ENCODE measurements around the gene CATSPER1.
"Not testable (repeated sequence)": the region's sequence is repeated elsewhere in the genome, so short reads cannot be mapped to it uniquely, and the experiment has no call there.

CATSPER1 gene

GRCh38 chr11:66042996-66043906 lies 17.0 kb upstream of the CATSPER1 start:
- H3K4me1 Mint-ChIP-seq = peaks cover 17% of the 10 kb centered on the region
- no peaks in the 10 kb centered on the region for H3K9me3 Mint-ChIP-seq
- peaks cover 1% of the 10 kb centered on the region for H3K27me3 Mint-ChIP-seq
- no peak overlapping the region for H3K27ac Mint-ChIP-seq
- no peak overlapping the region for H3K4me3 Mint-ChIP-seq
- H3K36me3 Mint-ChIP-seq = no peaks in the 10 kb centered on the region
- ATAC-seq = no peak

GRCh38 chr11:66042227-66042995 lies 16.1 kb upstream of the CATSPER1 start:
- no peaks in the 10 kb centered on the region for H3K27me3 Mint-ChIP-seq

DNA sequence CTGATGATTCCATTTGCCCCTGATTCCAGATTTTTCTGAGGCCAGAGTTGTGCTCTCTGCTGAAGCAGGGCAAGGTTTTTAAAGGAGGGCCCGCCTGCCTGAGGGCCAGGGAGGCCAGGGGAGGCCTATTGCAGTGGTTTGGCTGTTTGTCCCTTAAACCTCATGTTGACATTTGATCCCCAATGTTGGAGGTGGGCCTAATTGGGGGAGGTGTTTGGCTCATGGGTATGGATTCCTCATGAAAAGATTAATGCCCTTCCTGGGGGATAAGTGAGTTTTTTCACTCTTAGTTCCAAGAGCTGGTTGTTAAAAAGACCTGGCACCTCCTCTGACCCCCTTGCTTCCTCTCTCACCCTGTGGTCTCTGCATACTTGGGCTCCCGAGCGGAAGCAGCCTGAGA lies 13.5 kb upstream of the CATSPER1 start:
- Mint-ChIP-seq H3K4me3 (no peak overlapping the region), H3K27me3 (no peaks in the 10 kb centered on the region), H3K4me1 (peaks cover 4% of the 10 kb centered on the region), H3K9me3 (no peaks in the 10 kb centered on the region), H3K36me3 (no peaks in the 10 kb centered on the region), H3K27ac (no peak overlapping the region)
- ATAC-seq = no peak

More at GRCh38 chr11:66042227-66042995, 16.1 kb upstream of the CATSPER1 start:
- Mint-ChIP-seq H3K4me1 (peaks cover 17% of the 10 kb centered on the region), H3K27ac (no peak overlapping the region), H3K9me3 (no peaks in the 10 kb centered on the region), H3K4me3 (no peak overlapping the region), H3K36me3 (no peaks in the 10 kb centered on the region)
- ATAC-seq = no peak

- no peaks in the 10 kb centered on the region for H3K4me1 Mint-ChIP-seq
- no peaks in the 10 kb centered on the region for H3K36me3 Mint-ChIP-seq
- no peak for ATAC-seq
- no peaks in the 10 kb centered on the region for H3K9me3 Mint-ChIP-seq
- no peaks in the 10 kb centered on the region for H3K27me3 Mint-ChIP-seq
- H3K4me3 Mint-ChIP-seq = no peak overlapping the region
- H3K27ac Mint-ChIP-seq = no peak overlapping the region
Measured at GRCh38 chr11:66037327-66037726, 11.0 kb upstream of the CATSPER1 start.

DNA sequence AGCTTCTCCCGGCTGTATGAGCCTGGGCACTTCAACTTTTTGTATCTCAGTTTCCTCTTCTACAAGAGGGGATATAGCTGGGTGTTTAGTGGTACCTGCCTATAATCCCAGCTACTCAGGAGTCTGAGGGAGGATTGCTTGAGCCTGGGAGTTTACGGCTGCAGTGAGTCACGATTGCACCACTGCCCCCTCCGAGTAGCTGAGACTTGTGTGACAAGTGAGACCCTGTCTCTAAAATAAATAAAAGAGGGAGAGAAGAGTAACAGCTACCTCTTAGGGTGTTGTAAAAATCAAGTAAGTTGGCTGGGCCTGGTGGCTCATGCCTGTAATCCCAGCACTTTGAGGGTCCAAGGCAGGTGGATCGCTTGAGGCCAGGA lies 10.0 kb upstream of the CATSPER1 start:
- no peak overlapping the region for H3K27ac Mint-ChIP-seq
- no peaks in the 10 kb centered on the region for H3K4me1 Mint-ChIP-seq
- no peaks in the 10 kb centered on the region for H3K27me3 Mint-ChIP-seq
- ATAC-seq = no peak
- no peaks in the 10 kb centered on the region for H3K9me3 Mint-ChIP-seq
- no peaks in the 10 kb centered on the region for H3K36me3 Mint-ChIP-seq
- no peak overlapping the region for H3K4me3 Mint-ChIP-seq

- no peaks in the 10 kb centered on the region for H3K9me3 Mint-ChIP-seq
- no peaks in the 10 kb centered on the region for H3K27me3 Mint-ChIP-seq
- no peak for ATAC-seq
- H3K4me3 Mint-ChIP-seq = no peak overlapping the region
- H3K27ac Mint-ChIP-seq = no peak overlapping the region
- H3K4me1 Mint-ChIP-seq = no peaks in the 10 kb centered on the region
- no peaks in the 10 kb centered on the region for H3K36me3 Mint-ChIP-seq
Measured at GRCh38 chr11:66035653-66036333, 9.5 kb upstream of the CATSPER1 start.

GRCh38 chr11:66032957-66033735 lies 6.9 kb upstream of the CATSPER1 start:
- no peaks in the 10 kb centered on the region for H3K27me3 Mint-ChIP-seq
- no peak for ATAC-seq
- no peak overlapping the region for H3K4me3 Mint-ChIP-seq
- H3K9me3 Mint-ChIP-seq = no peaks in the 10 kb centered on the region
- H3K36me3 Mint-ChIP-seq = no peaks in the 10 kb centered on the region
- H3K27ac Mint-ChIP-seq = no peak overlapping the region
- no peaks in the 10 kb centered on the region for H3K4me1 Mint-ChIP-seq

DNA sequence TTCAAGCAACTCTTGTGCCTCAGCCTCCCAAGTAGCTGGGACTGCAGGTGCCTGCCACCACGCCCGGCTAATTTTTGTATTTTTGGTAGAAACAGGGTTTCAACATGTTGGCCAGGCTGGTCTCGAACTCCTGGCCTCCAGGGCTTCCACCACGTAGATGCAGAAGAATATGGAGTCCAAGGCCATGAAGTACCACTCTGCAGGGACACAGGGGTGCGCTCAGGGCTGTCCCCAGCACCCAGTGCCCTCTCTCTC lies 3.2 kb downstream of the CATSPER1 start:
- H3K27me3 Mint-ChIP-seq = peaks cover 20% of the 10 kb centered on the region

GRCh38 chr11:66022401-66023185 lies 3.7 kb downstream of the CATSPER1 start:
- Mint-ChIP-seq H3K9me3 (no peaks in the 10 kb centered on the region), H3K4me3 (peak overlapping the region; percentile 35), H3K27ac (peak overlapping the region; percentile 18), H3K36me3 (no peaks in the 10 kb centered on the region), H3K27me3 (peaks cover 20% of the 10 kb centered on the region), H3K4me1 (peaks cover 17% of the 10 kb centered on the region)
- peak; percentile 77 for ATAC-seq

More for the DNA sequence above, 3.2 kb downstream of the CATSPER1 start:
- H3K4me1 Mint-ChIP-seq = peaks cover 17% of the 10 kb centered on the region
- not testable (repeated sequence) for ATAC-seq, H3K4me3 Mint-ChIP-seq, H3K9me3 Mint-ChIP-seq, H3K36me3 Mint-ChIP-seq, H3K27ac Mint-ChIP-seq

GRCh38 chr11:66020618-66021357 lies 5.5 kb downstream of the CATSPER1 start:
- no peak overlapping the region for H3K27ac Mint-ChIP-seq

GRCh38 chr11:66020212-66020611 lies 6.1 kb downstream of the CATSPER1 start:
- ATAC-seq = no peak
- H3K9me3 Mint-ChIP-seq = no peaks in the 10 kb centered on the region
- no peaks in the 10 kb centered on the region for H3K36me3 Mint-ChIP-seq
- peaks cover 10% of the 10 kb centered on the region for H3K27me3 Mint-ChIP-seq
- H3K4me1 Mint-ChIP-seq = peaks cover 17% of the 10 kb centered on the region
- H3K27ac Mint-ChIP-seq = no peak overlapping the region
- H3K4me3 Mint-ChIP-seq = no peak overlapping the region

More at GRCh38 chr11:66020618-66021357, 5.5 kb downstream of the CATSPER1 start:
- no peak for ATAC-seq
- Mint-ChIP-seq H3K9me3 (no peaks in the 10 kb centered on the region), H3K36me3 (no peaks in the 10 kb centered on the region), H3K4me1 (peaks cover 17% of the 10 kb centered on the region), H3K27me3 (peaks cover 15% of the 10 kb centered on the region), H3K4me3 (no peak overlapping the region)

- ATAC-seq = no peak
- H3K4me3 Mint-ChIP-seq = no peak overlapping the region
- no peaks in the 10 kb centered on the region for H3K9me3 Mint-ChIP-seq
- H3K27ac Mint-ChIP-seq = no peak overlapping the region
- peaks cover 2% of the 10 kb centered on the region for H3K27me3 Mint-ChIP-seq
- H3K36me3 Mint-ChIP-seq = no peaks in the 10 kb centered on the region
- H3K4me1 Mint-ChIP-seq = peaks cover 12% of the 10 kb centered on the region
Measured at GRCh38 chr11:66017321-66017720, 9.0 kb downstream of the CATSPER1 start.

- Mint-ChIP-seq H3K27ac (no peak overlapping the region), H3K4me1 (peaks cover 11% of the 10 kb centered on the region), H3K36me3 (no peaks in the 10 kb centered on the region), H3K9me3 (no peaks in the 10 kb centered on the region), H3K27me3 (no peaks in the 10 kb centered on the region), H3K4me3 (no peak overlapping the region)
- ATAC-seq = no peak
Measured at GRCh38 chr11:66016793-66017177, 9.5 kb downstream of the CATSPER1 start.

Measured in stimulated activated memory B cell treated with anti-CD40 and anti-IgM and Interleukin-4, amounts not matched to agents 10 μg/mL and 1 μg/mL and 100 μg/mL, for 72 hours (primary cell).